ELR (cell line): ENCODE measurements around the gene CEBPG.

Experiments
- DNase-seq: peaks from one replicate; pipeline ENCODE4 v3.0.0-alpha.2; 2015; ENCODE audit warnings: low read depth

CEBPG gene

GRCh38 chr19:33407140-33407551 is 33.6 kb downstream of the CEBPG start:
- no peak for DNase-seq

DNA sequence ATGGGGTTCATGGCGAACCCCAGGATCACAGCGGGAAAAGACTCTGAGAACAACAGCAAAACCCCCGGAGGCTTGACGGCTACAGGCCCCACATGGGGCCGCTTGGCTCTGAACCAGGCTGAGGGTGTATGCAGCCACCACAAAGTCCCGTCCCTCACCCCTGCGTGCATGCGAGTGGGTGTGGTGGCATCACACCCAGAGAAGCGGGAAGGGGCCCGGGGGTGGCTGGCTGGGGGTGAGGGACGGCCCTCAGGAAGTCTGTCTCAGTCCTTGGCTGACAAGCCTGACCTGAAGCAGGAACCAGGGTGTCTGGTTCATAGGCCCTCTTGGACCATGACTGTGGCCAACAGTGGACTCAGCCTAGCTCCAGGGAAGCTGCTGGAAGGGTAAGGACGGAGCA is 34.2 kb downstream of the CEBPG start:
- no peak for DNase-seq

- no peak for DNase-seq
These were observed 34.6 kb downstream of the CEBPG start for GRCh38 chr19:33408116-33408515.

DNA sequence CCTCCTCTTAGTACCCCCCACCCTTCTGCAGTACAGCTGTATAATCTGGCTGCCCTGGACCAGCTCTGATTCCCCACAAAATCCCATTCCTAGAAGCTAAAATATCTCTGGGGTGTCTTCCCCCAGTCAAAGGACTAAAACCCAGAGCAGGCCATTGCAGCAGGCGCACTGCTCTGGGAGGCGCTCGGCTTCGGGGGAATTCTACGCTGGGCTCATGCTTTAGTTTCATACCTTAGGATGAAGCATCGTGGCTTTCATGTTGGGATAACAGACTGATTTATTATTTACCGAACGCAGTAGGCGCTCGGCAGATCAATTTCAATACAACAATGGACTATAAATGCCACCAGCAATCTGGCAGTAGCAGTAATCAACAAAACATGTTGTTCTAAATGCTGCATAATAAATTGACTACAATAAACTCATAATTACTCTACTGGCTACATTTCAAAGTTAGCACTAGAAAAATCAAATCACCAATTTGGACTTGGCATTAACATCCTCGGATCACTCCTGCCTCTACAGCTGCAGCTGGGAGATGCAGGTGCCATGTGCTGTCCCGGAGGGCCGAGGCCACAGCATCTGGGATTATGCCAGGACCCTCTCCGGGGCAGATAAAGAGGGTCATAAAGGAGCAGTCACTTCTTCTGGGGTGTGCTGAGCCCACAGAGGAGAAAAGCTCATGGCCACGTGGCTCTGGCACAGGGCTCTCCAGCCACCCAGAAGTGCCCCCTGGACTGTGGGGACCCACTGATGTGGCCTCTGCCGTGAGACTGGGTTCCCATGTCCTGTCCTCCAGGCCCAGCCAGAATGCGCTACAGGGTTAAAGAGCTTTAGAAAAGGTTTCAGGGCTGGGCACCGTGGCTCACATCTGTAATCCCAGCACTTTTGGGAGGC is 35.3 kb downstream of the CEBPG start:
- DNase-seq, result no peak

GRCh38 chr19:33409906-33410685 is 36.6 kb downstream of the CEBPG start:
- no peak for DNase-seq

DNA sequence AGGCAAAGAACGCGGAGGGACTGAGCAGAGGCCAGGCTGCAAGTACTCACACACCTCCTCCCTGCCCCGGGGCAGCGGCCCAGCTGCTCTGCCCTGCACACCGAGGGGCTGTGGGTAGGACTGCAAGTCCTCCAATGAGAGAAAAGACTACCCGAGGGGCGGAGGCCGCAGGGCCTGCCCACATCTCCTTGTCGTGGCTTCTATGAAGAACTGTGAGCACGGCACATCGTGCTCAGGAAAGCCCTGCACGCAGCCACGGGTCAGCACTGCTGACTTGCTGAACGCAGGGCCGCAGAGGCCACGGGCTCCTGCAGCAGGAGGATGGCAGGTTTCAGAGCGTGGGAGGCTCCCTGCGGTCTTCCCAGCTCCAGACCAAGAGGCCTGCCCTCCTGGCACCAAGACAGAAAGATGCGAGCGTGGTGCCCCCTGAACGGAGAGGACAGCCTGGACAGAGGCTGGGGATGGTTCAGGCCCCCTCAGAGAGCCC is 37.4 kb downstream of the CEBPG start:
- DNase-seq, result no peak

DNA sequence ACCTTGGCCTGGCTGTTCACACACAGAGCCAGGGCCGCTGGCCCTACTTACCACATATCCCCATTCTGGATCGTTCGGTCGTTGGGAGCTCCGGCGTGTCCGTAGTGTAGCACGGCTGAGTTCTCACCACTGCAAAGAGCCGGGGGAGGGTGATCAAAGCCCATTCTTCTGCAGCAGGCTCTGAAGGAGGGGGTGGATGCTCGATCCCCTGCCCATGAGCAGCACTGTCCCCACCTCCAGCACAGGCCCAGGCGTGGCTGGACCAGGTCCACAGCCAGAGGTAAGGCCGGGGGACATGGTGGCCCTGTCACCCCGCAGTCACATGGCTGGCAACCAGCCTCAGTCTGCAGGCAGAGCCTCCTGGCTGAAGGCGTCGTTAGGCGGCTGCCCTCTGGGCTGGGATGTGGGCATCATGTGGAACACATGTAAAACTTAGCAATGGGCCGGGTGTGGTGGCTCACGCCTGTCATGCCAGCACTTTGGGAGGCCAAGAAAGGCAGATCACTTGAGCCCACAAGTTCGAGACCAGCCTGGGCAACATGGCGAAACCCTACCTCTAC is 38.2 kb downstream of the CEBPG start:
- no peak for DNase-seq

- no peak for DNase-seq
These were observed 39.3 kb downstream of the CEBPG start for GRCh38 chr19:33412601-33413425.

DNA sequence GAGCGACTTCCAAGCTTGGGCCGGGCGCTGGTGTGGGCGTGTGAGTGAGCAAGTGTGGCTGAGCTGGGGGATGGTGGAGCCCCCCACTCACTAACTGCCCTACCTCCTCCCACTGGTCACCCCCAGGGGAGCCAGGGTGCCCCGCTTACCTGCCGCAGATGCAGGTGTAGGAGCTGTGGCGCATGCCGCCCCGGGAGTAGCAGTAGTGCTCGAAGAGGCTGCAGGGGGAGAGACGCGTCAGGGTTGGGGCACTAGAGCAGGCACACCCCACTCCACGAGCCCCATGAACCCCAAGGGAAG is 39.9 kb downstream of the CEBPG start:
- no peak for DNase-seq

GRCh38 chr19:33413868-33414666 is 40.6 kb downstream of the CEBPG start:
- DNase-seq, result no peak

- DNase-seq, result no peak
These were observed 41.4 kb downstream of the CEBPG start for GRCh38 chr19:33414667-33415605.

DNA sequence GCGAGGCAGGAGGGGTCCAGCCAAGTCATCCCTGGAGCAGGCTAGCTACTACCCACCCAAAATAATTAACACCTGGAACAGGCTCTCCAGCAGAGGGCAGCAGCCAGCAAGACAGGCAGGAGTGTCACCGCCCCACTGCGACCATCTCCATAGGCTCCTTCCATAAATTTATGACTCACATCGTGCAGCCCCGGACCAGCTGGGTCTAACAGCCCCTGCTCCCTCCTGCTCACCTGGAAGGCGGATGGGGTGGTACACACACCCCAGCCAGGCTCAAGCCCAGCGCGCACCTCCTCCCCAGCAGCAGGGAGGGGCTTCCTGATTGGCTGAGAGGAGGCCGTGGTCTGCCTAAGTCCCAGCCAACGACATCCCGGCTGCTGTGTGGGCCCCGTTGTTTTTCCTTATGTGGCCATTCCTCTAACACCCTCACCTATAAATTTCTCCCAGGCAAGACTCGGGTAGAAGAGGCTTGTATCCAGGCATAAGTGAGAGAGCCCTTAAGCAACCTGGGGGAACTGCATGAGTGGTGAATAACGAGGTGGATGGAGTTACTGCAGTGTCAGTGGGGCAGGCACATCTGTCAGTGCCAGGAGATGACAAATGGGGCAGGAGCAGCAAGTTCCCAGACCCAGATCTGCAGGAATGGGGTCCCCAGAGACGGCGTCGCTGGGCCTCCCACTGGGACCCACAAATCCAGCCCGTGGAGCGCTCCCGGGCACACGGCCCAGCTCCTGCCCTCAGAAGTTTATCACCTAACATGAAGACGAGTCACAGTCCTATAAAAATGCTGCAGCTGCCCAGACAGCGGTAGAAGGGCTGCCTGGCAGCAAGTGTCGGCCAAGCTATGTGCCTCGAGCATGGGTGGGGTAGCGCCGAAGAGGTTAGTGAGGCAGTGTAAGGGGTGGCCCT is 43.1 kb downstream of the CEBPG start:
- peak; percentile 73 for DNase-seq

DNA sequence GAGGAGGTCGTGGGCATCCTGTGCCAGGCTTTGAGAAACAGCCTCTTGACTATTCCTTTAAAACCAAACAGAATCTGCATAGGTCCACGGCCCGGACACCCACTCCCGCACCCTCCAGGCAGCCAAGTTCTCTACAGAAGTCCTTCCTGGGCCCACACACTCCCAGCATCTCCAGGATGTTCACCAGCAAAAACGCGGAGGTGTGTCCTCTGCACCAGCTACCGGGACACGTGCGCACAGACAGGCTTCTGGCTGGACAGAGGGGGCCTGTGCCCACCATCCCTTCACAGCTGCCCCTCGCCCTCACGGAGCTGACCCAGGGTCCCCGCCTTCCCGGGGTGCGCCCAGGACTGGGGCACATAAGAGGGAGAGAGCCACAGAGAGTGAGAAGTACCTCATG is 44.2 kb downstream of the CEBPG start:
- no peak for DNase-seq

- DNase-seq, result no peak
These were observed 45.0 kb downstream of the CEBPG start for GRCh38 chr19:33418461-33418860.

DNA sequence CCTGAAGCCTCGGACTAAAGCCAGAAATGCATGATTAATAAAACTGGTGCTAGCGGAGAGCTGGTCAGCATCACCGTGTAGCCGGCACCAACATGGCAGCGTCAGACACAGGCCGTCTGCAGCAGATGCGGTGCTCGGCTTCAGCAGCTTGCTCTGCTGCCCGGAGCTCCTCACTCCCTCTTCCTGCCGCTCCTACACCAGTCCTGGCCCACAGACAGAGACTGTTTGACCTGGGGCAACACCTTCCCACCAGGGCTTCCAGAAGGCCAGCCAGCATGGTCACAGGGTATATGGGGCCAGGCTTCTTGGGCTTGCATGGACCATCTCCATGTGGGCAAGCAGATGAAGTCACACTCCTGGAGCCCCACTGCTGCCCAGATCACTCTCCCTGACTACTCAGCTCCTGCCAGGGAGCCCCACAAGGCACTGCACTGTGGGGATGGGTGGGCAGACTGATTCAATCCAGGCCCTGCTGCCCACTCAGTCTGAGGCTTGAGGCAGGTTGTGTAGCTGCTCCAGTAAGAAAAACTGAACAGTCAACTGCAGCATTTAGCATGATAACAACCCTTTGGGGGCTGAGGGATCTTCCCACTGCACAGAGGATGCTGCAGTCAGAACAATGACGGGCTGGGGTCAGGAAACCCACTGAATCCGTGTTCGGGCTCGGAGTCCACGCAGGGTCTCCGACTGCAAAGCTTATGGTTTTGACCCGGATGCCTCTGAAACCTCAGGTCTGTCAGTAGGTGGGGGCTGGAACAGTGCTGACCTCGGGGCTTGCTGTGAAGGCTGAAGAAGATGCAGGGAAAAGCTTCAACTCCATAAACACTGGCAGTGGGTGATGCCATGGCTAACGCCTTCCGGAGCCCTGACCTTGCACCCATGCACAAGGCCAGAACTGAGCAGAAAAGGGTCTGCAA is 45.6 kb downstream of the CEBPG start:
- DNase-seq, result no peak

DNA sequence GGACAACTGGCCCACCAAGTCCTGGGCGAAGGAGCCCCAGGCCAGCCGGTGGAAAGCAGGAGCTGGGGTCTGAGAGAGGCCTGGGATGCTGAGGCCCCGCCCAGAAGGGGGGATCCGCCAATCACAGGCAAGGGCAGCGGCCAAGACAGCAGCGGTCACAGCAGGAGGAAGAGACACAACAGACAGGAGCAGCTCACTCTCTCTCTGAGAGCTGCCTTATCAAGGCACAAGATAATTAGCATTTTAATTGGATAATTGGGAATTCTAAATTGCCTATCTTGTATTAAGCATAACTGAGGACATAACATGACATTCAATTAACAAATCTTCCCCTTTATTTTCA is 46.2 kb downstream of the CEBPG start:
- no peak for DNase-seq

DNA sequence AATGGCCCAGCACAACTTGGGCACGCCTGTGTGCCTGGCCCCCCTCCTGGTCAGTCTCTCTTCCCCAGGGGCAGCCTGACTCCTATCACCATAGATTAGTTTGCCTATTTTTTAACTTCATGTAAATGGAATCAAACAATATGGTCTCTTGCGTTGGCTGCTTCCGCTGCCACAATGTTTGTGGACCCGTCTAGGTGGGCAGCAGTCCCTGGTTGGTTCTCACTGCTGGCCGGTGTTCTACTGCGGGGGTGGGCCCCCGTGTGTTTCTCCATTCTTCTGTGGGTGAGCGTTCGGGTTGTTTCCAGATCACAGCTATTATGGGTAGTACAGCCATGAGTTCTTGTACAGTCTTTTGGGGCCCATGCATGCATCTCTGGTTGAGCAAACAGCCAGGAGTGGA is 47.3 kb downstream of the CEBPG start:
- no peak for DNase-seq

DNA sequence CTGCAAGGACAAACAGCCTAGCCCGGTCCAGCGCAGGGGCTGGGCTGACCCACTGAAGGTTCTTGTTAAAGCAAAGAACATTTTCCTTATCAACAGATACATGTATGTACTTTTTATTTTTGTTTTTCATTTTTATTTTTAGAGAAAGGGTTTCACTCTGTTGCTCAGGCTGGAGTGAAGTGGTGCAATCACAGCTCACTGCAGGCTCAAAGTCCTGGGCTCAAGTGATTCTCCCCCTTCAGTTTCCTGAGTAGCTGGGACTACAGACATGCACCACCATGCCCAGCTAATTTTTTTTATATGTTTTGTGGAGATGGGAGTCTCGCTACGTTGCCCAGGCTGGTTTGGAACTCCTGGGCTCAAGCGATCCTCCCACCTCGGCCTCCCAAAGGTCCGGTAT is 47.9 kb downstream of the CEBPG start:
- DNase-seq, result no peak
